Stimulated activated CD4-positive, alpha-beta T cell treated with anti-CD3 and anti-CD28 coated beads, Interleukin-1b, Interleukin-23, amount 100 ng/mL, for 48 hours (primary cell): ENCODE measurements around the gene SYNPO2.

ENCODE experiments used
- DNase-seq: peaks from one replicate; pipeline ENCODE4 v3.0.0-alpha.2; 2020

The SYNPO2 gene

DNA sequence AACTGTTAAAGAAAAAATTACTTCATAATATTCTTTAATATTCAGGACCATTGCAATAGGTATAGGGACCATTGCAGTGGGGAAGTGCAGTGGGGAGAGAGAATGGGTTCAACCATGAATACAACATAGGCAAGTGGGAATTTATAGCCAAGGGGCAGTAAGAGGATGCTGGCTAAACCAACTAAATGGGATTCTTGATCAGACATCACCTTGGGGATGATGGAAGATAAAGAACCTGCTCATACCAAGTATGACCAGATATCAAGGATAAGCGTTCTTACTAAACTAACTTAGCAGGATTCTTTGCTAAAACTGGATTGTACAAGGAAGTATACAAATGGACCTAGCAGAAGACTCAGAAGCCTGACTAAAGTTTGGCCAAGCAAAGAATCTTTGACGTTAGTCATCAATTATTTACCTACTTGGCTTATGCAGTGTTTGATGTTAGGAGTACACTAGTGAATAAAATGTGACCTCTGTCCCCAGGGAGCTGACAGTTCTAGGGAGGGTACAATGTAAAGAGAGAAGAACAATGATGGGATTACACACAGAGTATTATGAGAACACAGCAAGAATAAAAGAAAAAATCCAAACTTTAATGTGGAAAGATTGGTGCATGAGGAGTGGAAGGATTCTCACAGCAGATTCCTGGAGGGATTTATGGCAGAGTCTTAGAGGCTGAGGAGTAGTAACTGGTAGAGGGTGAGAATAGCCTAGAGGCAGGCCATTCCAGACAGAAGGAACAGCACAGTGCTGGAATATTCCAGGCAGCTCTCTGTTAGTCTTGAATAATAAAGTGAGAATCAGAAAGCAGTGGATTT is 192.3 kb downstream of the SYNPO2 start:
- no peak for DNase-seq

DNA sequence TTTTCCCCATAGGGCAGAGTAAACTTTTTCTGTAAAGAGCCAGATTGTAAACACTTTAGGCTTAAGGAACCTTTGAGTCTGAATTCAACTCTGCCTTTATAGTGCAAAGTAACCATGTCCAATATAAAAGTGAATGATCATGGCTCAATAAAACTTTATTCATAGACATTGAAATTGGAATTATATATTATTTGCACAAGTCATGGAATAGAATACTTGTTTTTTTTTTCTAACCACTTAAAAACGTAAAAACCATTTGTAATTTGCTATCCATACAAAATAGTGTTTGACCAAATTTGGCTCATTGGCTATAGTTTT is 192.8 kb downstream of the SYNPO2 start:
- no peak for DNase-seq

DNA sequence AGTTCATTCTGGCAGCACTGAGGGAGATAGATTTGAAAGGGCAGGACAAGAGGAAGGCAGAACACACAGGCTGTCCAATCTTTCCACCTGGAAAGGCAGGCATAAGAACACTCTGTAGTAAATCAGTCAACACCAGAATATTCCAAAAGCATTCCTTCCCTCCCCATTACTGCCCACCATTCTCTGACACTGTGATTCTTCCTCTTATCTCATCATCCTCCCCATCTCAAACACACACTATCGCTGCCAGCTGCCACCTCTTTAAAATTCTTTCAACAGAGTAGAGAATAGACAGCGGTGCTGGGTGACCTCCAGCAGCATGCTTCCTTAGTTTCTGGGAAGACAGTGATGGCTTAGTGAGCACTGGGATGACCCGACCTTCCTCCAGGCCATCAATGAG is 193.3 kb downstream of the SYNPO2 start:
- no peak for DNase-seq

DNA sequence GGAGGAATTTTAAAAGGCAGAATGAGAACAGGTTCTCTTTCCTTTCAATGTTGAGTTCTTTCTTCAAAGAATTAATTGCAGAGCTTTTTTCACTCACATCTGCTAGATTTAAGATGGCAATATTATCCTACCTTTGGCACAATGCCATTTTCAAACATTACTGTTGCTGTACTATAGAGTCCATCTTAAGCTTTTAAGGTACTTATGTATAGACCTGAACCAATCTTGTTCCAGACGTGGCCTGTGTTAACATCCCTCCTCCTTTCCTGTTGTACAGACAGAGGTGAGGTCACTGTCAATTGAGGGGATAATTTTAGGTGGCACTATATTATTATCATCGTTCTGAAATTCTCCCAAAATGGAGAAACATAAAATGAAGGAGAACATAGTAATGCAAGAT is 194.0 kb downstream of the SYNPO2 start:
- no peak for DNase-seq

- DNase-seq = no peak
These were observed 195.9 kb downstream of the SYNPO2 start for GRCh38 chr4:119084513-119084912.

- no peak for DNase-seq
These were observed 198.5 kb downstream of the SYNPO2 start for GRCh38 chr4:119087121-119087520.

GRCh38 chr4:119087656-119088055 is 199.0 kb downstream of the SYNPO2 start:
- no peak for DNase-seq

DNA sequence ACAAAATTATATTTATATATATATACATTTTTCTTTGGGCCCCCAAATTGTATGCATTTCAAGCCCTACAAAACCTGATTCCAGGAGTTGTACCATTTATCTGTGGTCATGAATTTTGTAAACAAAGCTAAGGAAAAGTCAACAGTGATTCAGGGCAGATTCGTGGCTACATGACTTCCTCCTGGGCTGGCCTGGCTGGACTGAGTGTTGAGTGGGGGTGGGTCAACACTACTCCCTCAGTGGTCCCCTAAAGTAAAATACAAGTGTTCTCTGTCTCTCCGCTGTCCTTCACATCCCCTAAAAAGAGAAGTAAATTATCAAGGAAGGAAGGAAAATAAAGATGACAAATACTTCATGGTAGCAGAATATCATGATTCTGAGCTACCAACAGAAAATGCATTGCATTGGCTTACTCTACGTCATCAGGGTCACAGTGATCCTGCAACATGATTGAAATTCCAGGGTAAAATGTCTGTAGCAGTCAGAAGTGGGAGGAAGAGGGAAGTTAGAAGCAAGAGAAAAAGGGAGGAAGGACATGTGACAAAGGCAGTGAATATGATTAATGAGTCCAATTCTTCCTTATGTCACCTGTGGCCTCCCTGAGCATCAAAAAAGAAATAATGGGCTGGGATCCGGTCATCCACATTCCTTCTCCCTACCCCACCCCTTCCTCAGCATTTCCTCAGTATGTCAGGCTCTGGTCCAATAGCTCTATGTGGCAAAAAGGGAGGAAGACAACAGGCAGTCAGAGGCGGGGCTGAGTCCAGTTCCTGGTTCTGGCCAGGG is 204.6 kb downstream of the SYNPO2 start:
- DNase-seq = no peak

DNA sequence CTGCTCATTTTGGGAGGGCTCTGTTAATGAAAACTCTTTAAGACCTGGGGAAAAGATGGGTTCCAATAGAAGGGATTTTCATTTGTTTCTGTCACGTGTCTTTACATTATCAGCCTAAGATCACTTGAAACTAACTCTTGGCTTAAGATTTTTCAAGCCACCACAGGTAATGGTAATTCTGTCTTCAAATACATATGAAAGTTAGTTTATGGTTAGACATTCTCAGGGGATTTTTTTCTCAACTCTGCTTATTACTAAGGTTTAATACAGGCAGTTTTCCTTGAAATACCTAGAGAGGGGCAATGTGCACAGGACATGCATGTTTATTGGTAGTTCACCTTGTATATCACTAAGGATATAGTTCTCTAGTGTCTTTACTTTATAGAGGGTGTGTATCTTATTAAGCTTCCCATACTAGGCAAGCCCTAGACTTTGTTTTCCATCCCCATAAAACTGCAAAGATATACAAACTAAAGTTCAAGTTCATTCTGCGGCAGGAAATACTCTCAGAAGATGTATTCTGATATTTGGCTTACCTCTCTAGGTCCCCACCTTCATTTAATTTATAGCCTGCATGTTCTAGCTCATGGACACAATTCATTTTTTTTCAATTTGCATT is 208.7 kb downstream of the SYNPO2 start:
- no peak for DNase-seq

- DNase-seq = no peak
These were observed 209.7 kb downstream of the SYNPO2 start for GRCh38 chr4:119098306-119098705.

DNA sequence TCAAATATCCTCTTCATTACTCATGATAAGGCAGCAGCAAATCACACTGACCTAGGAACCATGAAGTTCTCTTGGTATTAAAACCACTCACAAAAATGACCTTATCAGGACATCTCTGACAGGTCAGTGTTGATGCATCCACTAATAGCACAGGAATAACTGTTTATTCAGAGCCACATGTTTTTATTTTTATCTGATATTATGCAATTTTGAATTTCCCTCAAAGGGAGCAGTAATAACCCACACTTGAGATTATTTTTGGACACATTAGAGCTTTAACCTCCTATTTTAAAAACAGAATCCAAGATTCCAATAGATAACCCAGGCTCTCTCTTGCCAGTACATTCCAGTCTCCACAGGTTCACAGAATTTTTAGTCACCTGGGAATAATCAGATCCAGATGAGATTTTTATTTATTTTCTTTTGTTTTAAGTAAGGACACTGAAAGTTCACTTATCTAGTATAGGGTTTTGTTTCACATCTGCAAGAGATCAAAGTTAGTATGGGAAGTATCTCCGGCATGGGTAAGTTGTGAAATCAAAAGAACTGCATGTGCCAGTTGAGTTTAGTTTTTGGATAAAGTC is 210.7 kb downstream of the SYNPO2 start:
- DNase-seq = no peak

DNA sequence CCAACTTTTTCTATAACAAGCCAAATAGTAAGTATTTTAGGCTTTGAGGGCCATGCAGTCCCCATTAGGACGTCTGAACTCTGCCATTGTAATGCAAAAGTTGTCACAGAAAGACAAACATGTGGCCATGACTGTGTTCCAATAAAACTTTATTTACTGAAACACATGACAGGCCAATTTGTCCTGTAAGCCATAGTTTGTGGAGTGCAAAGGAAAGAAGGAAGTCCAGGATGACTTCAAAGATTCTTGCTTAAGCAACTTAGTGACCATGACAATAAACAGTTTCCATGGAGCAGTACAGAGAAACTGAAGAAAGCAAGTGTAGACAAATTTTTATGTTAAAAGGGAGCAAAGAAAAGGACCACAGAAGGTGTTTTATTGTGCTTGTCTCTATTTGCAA is 212.0 kb downstream of the SYNPO2 start:
- no peak for DNase-seq

DNA sequence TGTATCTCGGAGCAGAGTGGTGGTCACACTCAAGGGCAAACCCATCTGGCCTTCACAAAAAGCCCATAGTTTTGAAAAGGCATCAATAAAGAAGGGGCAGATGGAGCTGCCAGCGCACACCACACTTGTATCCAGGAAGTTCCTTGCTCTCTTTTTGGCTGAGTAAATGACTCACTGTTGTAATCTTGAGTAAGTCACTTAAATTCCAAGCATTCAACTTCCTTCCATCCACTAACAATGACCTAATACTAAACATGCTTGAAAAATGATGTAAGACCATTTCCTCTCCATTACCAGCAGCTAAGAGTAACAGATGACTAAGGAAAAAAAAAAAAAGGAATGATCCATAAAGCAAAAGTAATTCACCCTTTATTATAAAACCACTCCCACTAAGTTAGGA is 214.6 kb downstream of the SYNPO2 start:
- no peak for DNase-seq

- no peak for DNase-seq
These were observed 216.1 kb downstream of the SYNPO2 start for GRCh38 chr4:119104644-119105273.

DNA sequence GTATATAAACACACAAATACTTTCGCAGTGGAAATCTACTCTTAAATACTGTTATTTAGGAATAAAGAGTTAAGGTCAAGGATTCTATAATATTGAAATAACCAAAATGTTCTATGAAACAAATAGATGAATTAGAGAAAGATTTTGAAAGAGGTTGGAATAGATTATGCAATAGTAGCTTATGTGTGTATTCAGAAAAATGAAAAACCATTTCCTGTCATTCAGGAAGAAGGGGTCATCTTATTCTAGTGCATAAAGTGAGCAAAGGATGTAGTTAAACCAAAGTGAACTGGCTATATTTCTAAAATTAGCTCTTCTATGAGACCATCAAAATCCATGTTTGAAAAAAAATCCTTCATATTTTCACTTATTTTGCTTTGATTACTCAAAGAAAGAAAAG is 217.0 kb downstream of the SYNPO2 start:
- DNase-seq = no peak

GRCh38 chr4:119106036-119107000 is 217.7 kb downstream of the SYNPO2 start:
- no peak for DNase-seq

DNA sequence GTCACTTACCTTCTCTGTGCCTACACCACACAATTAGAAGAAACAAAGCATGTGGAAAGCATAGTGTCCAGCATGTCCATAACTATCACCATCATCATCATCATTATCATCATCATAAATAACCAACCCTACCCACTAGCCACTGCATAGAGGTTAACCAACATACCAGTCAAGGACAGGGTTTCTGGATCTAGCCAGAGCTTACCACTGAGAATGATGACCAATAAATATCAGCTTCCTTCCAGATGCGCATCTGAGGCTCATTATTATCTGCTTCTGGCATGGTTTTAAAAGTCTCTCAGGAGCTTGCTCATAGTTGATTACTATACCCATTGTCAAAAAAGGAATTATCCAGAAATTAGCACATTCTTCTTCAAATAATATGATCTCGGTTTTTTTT is 221.5 kb downstream of the SYNPO2 start:
- DNase-seq = no peak
